ENCODE measurements around the gene LGI2. TPM values are rescaled to one million over a fixed set of nuclear protein-coding genes. Genes with fewer than 3 reads are reported as not detected.
"Not testable (repeated sequence)": the region's sequence is repeated elsewhere in the genome, so short reads cannot be mapped to it uniquely, and the experiment has no call there.

LGI2 gene
- total RNA-seq, 1 donor from 2014 or later: 4.3 TPM

DNA sequence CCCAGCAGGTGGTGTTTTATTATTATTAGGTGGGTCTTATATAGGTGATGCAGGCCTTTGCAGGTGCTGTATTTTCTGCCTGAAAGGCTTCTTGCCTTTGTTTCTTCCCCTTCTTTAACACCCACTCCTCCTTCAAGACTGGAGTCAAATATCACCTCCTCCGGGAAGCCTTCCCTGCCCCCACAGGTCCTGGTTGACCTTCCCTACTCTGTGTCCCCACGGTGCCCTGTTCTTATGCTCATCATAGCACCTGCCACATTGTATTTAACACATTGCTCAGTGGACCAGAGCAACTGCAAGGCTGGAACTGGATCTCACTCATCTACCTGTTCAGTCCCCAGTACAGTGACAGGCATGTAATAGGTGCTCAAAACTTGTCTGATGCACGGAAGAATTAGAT, 39.8 kb upstream of the LGI2 start:
- no peaks in the 10 kb centered on the region for H3K4me1 Mint-ChIP-seq
- no peaks in the 10 kb centered on the region for H3K36me3 Mint-ChIP-seq (ENCODE audit: low read depth)
- TF ChIP-seq, protein P1, sequence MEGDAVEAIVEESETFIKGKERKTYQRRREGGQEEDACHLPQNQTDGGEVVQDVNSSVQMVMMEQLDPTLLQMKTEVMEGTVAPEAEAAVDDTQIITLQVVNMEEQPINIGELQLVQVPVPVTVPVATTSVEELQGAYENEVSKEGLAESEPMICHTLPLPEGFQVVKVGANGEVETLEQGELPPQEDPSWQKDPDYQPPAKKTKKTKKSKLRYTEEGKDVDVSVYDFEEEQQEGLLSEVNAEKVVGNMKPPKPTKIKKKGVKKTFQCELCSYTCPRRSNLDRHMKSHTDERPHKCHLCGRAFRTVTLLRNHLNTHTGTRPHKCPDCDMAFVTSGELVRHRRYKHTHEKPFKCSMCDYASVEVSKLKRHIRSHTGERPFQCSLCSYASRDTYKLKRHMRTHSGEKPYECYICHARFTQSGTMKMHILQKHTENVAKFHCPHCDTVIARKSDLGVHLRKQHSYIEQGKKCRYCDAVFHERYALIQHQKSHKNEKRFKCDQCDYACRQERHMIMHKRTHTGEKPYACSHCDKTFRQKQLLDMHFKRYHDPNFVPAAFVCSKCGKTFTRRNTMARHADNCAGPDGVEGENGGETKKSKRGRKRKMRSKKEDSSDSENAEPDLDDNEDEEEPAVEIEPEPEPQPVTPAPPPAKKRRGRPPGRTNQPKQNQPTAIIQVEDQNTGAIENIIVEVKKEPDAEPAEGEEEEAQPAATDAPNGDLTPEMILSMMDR (conservative IDR thresholded peaks at IDR 0.05): no peak
- no peak for DNase-seq (ENCODE audit: low read depth, low spot score)
- peaks cover 3% of the 10 kb centered on the region for H3K27me3 Mint-ChIP-seq (ENCODE audit: low read depth)
- no peaks in the 10 kb centered on the region for H3K9me3 Mint-ChIP-seq
- no peak overlapping the region for H3K4me3 Mint-ChIP-seq
- H3K27ac Mint-ChIP-seq (ENCODE audit: unreplicated experiment): no peak overlapping the region

DNA sequence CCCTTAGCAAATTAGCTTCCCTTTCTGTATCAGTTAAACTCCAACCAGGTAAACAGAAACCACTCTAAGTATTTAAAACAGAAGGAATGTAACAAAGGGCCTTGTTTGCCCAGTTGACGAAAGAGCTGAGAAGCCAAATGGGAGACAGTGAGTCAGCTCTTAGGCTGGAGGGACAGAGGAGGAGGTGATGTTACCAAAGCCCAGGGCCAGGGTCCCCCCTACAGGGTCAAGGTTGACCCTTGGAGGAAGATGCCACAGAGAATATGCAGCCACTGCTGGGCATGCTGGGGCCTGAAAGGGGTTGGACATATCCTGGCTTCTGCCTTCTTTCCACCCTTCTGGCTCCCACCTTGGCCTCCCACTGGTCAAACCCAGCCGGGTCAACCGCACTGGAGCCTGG, 38.3 kb upstream of the LGI2 start:
- H3K4me1 Mint-ChIP-seq: no peaks in the 10 kb centered on the region
- H3K9me3 Mint-ChIP-seq: no peaks in the 10 kb centered on the region
- H3K36me3 Mint-ChIP-seq (ENCODE audit: low read depth): no peaks in the 10 kb centered on the region
- peaks cover 3% of the 10 kb centered on the region for H3K27me3 Mint-ChIP-seq (ENCODE audit: low read depth)
- no peak for DNase-seq (ENCODE audit: low read depth, low spot score)
- no peak overlapping the region for H3K4me3 Mint-ChIP-seq
- TF ChIP-seq, protein P1 (conservative IDR thresholded peaks at IDR 0.05): no peak
- no peak overlapping the region for H3K27ac Mint-ChIP-seq (ENCODE audit: unreplicated experiment)

DNA sequence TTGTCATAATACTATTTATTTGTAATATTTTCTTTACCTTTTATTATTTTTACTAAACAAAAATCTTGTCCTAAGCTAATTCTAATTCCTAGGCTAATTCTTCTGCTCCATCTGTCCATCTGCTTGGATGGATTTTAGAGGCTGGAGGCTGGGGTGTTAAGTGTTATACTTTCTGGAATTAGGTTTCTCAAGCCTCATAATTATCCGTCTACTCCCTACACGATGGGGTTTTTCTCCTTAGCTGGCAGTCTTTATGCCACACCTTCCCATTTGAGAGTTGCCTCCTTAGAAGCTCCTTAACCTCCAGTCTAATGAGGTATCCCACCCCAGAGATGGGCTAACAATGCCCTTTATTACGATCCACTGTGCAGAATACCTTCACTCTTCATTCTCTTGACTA, 37.6 kb upstream of the LGI2 start:
- no peaks in the 10 kb centered on the region for H3K36me3 Mint-ChIP-seq (ENCODE audit: low read depth)
- H3K27ac Mint-ChIP-seq (ENCODE audit: unreplicated experiment): no peak overlapping the region
- peaks cover 3% of the 10 kb centered on the region for H3K27me3 Mint-ChIP-seq (ENCODE audit: low read depth)
- DNase-seq (ENCODE audit: low read depth, low spot score): no peak
- H3K4me3 Mint-ChIP-seq: no peak overlapping the region
- no peaks in the 10 kb centered on the region for H3K4me1 Mint-ChIP-seq
- no peaks in the 10 kb centered on the region for H3K9me3 Mint-ChIP-seq
- TF ChIP-seq, protein P1 (conservative IDR thresholded peaks at IDR 0.05): no peak

DNA sequence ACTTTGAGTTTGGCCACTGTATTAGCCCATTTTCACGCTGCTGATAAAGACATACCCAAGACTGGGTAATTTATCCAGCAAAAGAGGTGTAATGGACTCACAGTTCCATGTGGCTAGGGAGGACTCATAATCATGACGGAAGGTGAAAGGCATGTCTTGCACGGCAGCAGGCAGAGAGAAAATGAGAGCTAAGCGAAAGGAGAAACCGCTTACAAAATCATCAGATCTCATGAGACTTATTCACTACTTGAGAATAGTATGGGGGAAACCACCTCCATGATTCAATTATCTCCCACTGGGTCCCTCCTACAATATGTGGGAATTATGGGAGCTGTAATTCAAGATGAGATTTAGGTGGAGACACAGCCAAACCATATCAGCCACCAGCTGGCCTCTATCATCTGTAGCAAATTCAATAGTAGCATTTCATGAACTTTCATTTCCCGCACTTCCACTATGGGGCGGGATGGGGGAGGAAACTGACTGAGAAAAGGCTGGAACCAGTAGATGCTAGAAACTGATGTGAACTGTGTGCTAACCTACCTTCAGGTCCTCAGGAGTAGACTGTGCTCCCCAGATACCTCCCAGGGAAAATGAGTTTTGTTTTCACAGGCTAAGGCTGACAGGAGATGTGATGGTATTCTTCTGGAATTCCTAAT, 35.3 kb upstream of the LGI2 start:
- Mint-ChIP-seq H3K27me3 (ENCODE audit: low read depth) (no peaks in the 10 kb centered on the region), H3K9me3 (no peaks in the 10 kb centered on the region), H3K4me1 (no peaks in the 10 kb centered on the region), H3K4me3 (no peak overlapping the region), H3K36me3 (ENCODE audit: low read depth) (no peaks in the 10 kb centered on the region), H3K27ac (ENCODE audit: unreplicated experiment) (no peak overlapping the region)
- no peak for DNase-seq (ENCODE audit: low read depth, low spot score)
- TF ChIP-seq, protein P1 (conservative IDR thresholded peaks at IDR 0.05): no peak

DNA sequence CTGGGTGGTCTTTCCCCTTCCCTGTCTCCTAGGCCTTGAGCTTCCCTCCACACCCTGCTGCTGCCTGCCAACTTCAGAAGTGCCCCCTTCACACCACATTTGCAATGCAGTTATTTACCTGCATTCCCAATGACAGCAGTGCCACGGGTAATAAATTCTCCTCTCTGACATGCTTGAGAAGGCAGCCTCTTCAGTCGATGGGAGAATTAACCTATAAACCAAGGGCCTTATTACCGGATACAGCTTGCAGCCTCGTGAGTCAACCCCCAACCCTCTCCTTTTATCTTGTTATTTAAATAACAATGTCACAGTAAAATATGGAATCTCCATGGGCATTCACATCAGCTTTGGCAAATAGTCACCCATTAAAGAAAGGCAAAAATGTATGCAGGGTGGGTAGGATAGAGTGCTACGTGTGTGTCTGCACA, 34.7 kb upstream of the LGI2 start:
- DNase-seq (ENCODE audit: low read depth, low spot score): no peak
- TF ChIP-seq, protein P1 (conservative IDR thresholded peaks at IDR 0.05): no peak
- H3K4me1 Mint-ChIP-seq: no peaks in the 10 kb centered on the region
- H3K27me3 Mint-ChIP-seq (ENCODE audit: low read depth): no peaks in the 10 kb centered on the region
- no peaks in the 10 kb centered on the region for H3K36me3 Mint-ChIP-seq (ENCODE audit: low read depth)
- no peak overlapping the region for H3K4me3 Mint-ChIP-seq
- no peaks in the 10 kb centered on the region for H3K9me3 Mint-ChIP-seq
- H3K27ac Mint-ChIP-seq (ENCODE audit: unreplicated experiment): no peak overlapping the region

DNA sequence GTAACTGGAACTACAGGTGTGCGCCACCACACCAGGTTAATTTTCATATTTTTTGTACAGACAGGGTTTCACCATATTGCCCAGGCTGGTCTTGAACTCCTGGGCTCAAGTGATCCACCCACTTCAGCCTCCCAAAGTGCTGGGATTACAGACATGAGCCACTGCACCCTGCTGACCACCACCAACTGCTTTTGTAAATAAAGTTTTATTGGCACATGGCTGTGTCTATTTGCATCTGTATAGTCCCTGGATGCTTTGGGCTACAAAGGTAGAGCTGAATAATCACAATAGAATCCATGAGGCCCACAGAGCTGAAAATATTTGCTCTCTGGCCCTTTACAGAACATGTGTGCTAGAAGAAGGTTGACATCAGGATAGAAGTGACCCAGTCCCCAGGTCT, 33.7 kb upstream of the LGI2 start:
- not testable (repeated sequence) for H3K27ac Mint-ChIP-seq (ENCODE audit: unreplicated experiment); H3K4me1 Mint-ChIP-seq; H3K4me3 Mint-ChIP-seq; H3K36me3 Mint-ChIP-seq (ENCODE audit: low read depth); H3K9me3 Mint-ChIP-seq; H3K27me3 Mint-ChIP-seq (ENCODE audit: low read depth); DNase-seq (ENCODE audit: low read depth, low spot score)

Data from neural crest cell (in vitro differentiated cells).